GM12873 (cell line): ENCODE results near the gene CELSR1.
A peak's percentile ranks its signal among the peaks of the same experiment; 100 is the strongest.

Source experiments
- CTCF ChIP-seq: IDR thresholded peaks from 2 replicates; pipeline ENCODE4 v1.5.1; 2012; ENCODE audit warnings: low read depth, mild to moderate bottlenecking, moderate library complexity, low read length, control low read depth; ENCODE audit not compliant: insufficient read depth; ENCODE audit errors: missing control alignments

The CELSR1 gene

GRCh38 chr22:46545086-46545792, 7.8 kb upstream of the CELSR1 start:
- no peak for TF ChIP-seq CTCF

- TF ChIP-seq CTCF = peak; percentile 99
These were observed 4.9 kb upstream of the CELSR1 start for GRCh38 chr22:46542011-46542985.

GRCh38 chr22:46541536-46541935, 4.1 kb upstream of the CELSR1 start:
- no peak for TF ChIP-seq CTCF

- no peak for TF ChIP-seq CTCF
These were observed 3.5 kb upstream of the CELSR1 start for GRCh38 chr22:46540874-46541273.

GRCh38 chr22:46539169-46539568, 1.7 kb upstream of the CELSR1 start:
- TF ChIP-seq CTCF = no peak

GRCh38 chr22:46538814-46539160, 1.4 kb upstream of the CELSR1 start:
- TF ChIP-seq CTCF = no peak
